CD1c-positive myeloid dendritic cell (primary cell): ENCODE measurements around the gene EID2B.
A peak's percentile ranks its signal among the peaks of the same experiment; 100 is the strongest.

Source experiments
- DNase-seq: peaks from one replicate; pipeline ENCODE4 v3.0.0-alpha.2; 2016; ENCODE audit errors: extremely low spot score

The EID2B gene

DNA sequence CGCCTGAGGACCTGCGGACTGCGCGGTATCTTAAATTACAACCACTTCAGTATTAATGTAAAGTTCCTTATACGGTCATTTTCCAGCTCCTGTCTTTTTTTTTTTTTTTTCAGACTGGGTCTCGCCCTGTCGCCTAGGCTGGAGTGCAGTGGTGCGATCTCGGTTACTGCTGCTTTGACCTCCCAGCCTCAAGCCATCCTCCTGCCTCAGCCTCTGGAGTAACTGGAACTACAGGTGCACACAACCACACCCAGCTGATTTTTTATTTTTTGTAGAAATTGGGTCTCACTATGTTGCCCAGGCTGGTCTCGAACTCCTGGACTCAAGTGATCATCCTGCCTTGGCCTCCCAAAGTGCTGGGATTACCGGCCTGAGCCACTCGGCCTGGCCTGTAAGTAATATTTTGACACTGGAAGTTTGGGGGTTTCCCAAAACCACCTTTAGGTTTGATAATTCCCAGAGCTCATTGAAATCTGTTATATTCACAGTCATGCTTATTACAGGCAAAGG is 406 bp upstream of the EID2B start:
- DNase-seq = no peak

DNA sequence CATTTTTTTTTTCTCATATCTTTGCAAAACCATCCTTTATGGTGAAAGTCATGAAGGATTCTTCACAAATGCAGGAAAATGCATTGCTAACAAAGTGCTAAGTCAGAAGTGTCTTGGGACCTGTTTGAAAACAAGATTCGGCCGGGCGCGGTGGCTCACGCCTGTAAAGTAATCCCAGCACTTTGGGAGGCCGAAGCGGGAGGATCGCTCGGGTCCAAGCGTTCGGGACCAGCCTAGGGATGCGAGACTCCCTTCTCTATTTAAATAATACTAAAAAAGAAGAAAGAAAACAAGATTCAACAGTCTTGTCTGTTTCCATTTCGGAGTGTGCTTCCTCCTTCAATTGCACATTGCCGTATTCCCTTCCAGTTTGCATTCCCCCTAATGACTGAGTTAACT is 819 bp downstream of the EID2B start:
- DNase-seq = no peak

DNA sequence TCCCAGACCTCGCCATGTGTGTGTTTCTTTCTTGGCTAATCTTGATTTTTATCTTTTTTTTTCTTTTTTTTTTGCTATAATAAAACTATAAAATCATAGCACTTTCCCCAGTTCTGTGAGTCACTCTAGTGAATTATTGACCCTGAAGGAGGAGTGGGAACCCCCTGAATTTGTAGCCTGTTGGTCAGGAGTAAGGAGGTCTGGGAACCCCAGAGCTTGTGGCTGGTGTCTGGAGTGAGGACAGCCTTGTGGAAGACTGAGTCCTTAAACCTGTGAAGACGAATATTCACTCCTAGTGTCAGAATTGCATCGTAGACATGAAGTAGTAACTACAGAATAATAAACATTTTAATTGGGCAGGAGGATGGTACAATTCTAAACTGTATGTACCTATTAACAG is 7.4 kb downstream of the EID2B start:
- DNase-seq = no peak

DNA sequence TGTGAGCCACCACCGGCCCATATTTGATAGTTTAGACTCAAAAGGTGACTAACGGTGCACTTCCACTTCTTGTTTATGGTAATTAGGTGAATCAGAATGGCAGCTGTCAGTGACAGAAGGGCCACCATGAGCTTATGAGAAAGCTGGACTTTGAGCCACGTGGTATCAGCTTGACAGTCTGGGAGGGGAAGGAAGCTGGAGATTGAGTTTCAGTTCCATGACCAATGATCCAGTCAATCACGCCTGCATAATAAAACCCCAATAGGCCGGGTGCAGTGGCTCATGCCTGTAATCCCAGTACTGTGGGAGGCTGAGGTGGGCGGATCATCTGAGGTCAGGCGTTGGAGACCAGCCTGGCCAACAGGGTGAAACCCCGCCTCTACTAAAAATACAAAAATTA is 8.2 kb downstream of the EID2B start:
- peak; percentile 95 for DNase-seq

DNA sequence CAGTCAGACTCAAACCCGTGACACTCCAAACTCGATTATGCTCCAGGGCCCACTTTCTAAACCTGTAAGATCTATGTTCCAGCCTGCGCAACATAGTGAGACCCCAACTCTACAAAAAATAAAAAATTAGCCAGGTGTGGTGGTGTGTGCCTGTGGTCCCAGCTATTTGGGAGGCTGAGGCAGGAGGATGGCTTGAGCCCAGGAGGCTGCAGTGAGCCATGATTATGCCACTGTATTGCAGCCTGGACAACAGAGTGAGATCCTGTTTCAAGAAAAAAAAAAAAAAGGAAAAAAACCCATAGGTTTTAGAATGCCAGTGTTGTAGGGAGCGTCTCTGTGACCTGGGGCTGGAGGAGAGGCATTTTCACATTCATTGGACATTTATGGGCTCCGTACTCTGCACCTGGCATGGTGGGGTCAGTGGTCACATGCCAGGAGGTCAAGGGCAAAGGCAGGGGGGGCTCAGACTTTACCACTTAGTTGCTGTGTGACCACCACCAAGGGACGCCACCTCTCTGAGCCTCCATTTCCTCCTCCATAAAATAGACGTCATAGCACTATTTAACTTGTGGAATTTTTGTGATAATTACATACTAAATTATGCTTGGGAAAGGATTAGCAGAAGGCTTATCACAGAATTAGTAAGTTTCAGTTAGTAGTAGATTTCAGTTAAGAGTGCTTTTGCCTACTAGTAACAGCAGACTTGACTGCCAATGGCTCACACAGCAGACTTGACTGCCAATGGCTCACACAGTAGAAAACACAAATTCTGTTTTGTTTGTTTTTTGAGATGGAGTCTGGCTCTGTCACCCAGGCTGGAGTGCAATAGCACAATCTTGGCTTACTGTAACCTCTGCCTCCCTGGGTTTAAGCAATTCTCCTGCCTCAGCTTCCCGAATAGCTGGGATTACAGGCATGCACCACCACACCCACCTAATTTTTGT is 11.8 kb downstream of the EID2B start:
- no peak for DNase-seq

DNA sequence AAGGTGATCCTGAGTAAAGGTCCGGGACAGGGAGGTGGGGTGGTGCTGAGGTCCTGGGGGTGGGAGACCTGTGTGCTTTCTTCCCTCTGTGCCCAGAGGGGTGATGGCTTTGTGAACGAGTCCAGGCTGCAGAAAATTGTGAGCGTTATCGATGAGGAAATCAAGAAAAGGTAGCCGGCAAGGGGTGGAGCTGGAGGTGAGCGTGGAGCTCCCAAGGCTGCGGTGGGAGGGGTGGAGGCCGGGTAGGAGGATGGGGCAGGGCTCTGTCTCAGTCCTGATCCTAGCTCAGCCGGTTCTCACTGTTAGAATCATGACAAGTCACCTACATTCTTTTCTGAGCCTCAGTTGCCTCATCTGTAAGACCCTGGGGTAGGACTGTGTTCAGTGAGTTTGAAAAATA is 13.7 kb downstream of the EID2B start:
- no peak for DNase-seq

DNA sequence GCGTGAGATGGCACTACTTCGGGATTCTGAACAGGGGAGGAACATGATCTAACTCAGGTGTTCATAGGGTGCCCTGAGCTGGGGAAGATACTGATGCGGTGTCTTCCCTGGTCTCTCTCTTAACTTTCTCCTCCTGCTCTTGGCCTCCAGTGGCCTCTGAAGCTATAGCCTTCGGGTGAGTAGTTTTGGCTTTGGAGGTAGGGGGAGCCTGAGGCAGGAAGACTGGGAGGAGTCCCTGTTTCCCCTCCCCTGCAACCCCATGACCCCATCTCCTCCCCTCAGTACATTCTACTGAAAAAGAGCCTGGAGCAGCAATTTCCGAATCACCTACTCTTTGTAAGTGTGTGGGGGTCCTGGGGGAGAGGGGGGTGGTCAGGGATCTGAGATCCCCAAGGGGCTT is 14.2 kb downstream of the EID2B start:
- DNase-seq = no peak

DNA sequence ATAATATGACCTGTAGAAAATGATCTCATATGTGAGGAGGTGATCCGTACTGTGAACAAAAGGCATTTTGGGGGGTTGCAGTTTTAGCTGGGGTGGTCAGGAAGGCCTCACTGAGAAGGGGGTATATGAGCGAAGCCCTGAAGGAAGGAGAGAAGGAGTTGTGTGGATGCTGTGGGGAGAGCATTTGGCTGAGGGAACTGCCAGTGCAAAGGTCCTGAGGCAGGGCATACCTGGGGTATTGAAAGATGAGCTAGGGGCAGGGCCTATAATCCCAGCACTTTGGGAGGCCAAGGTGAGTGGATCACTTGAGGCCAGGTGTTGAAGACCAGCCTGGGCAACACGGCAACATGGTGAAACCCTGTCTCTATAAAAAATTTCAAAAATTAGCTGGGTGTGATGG is 15.2 kb downstream of the EID2B start:
- DNase-seq = no peak

DNA sequence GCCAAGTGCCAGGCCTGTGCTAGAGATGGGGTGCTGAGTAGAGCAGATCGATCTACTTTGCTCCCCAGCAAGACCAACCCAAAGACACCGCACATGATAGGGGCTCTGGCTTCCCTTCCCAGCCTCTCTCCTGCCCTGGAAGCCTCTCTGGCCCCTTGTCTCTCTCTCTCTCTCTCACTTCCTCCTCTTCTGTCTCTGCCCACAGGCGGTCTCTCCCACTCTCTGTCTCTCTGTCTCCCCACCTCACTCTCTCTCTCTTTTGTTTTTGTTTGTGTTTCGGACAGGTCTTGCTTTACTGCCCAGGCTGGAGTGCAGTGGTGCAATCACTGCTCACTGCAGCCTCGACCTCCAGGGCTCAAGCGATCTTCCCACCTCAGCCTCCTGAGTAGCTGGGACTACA is 16.4 kb downstream of the EID2B start:
- DNase-seq = peak; percentile 43

DNA sequence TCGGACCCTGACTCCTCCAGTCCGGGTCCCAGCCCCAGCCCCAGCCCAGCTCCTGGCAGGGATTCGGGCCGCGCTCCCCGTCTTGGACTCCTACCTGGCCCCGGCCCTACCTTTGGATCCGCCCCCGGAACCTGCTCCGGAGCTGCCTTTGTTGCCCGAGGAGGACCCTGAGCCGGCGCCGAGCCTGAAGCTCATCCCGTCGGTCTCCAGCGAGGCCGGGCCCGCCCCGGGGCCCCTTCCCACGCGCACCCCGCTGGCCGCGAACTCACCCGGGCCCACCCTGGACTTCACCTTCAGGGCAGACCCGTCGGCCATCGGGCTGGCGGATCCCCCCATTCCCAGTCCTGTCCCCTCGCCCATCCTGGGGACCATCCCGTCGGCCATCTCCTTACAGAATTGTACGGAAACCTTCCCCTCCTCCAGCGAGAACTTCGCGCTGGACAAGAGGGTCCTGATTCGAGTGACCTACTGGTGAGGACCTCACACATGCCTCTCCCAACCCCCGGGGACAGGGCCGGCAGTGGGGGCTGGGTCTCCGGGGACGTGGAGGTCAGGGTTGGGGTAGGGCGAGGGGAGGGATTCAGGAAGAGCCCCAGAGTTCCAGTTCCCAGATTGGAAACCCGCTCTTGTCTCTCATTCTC is 17.0 kb downstream of the EID2B start:
- no peak for DNase-seq

DNA sequence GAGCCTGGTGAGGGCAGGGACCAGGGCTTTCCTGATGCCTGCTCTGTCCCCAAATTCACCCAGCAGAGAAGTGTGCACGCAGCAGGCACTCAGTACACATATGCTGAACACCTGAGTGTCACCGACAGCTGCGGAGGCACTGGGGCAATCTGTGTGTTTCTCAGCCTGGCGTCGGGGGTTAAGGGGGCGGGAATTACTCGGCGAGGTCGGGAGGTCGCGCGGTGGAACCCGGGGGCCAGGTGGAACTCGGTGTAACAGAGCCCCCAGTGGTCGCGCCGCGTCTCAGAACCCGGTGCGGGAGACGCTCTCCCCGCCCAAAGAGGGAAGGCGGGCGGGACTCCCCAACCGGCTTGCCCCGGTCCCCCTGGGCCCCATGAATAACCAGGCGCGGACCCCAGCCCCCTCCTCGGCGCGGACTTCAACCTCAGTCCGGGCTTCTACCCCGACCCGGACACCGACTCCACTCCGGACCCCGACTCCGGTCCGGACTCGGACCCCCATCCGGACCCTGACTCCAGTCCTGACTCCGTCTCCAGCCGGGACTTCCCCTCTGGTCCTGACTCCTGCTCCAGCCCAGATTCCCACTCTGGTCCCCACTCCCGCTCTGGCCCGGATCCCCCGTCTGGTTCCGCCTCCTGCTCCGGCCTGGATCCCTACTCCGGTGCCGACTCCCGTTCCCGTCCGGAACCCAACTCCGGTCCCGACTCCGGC is 17.7 kb downstream of the EID2B start, which contains the start of gene SELENOV:
Gene SELENOV, plus strand, starts transcription at position 300 of the 711 bp plus-strand sequence. Its CDS starts 74 bp downstream, at position 374.
- no peak for DNase-seq

DNA sequence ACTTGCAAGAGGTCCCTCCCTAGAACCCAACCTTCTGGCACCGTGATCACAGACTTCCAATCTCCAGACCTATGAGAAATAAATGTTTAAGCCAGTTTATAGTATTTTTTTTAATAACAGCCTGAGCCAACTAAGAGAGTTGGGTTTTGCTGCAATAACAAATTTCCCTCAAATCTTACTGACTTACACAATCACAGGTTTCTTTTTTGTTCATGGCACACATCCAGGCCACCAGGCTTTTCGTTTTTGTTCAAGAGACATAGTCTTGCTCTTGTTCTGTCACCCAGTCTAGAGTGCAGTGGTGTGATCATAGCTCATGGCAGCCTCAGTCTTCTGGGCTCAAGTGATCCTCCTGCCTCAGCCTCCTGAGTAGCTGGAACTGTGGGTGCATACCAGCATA is 19.7 kb downstream of the EID2B start:
- no peak for DNase-seq

DNA sequence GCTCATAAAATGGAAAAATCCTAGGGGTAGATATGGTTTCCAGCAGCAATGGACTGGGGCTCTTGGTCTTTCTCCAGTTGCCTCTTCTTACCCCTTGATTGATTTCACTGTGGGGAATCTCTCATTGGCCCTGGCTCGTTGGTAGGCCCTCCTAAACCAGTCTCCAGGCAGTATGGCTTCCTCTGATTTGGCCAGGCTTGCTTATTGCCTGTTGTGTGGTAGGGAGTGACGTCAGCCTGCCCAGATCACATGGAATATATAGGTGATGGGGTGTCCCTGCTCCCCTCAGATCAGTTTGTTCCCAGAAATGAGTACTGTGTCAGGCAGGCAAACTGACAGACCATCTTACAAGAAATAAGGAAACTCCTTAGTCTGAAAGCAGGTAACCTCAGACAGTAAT is 23.4 kb downstream of the EID2B start:
- no peak for DNase-seq

DNA sequence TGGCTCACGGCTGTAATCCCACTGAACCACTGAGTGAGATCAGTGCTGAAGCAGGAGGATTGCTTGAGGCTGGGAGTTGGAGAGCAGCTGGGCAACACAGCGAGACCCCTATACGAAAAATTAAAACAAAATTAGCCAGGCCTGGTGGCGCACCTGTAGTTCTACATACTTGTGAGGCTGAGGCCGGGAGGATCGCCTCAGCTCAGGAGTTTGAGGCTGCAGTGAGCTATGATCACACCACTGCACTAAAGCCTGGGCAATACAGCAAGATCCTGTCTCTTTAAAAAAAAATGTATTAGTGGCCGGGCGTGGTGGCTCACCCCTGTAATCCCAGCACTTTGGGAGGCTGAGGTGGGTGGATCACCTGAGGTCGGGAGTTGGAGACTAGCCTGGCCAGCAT is 24.0 kb downstream of the EID2B start:
- no peak for DNase-seq

DNA sequence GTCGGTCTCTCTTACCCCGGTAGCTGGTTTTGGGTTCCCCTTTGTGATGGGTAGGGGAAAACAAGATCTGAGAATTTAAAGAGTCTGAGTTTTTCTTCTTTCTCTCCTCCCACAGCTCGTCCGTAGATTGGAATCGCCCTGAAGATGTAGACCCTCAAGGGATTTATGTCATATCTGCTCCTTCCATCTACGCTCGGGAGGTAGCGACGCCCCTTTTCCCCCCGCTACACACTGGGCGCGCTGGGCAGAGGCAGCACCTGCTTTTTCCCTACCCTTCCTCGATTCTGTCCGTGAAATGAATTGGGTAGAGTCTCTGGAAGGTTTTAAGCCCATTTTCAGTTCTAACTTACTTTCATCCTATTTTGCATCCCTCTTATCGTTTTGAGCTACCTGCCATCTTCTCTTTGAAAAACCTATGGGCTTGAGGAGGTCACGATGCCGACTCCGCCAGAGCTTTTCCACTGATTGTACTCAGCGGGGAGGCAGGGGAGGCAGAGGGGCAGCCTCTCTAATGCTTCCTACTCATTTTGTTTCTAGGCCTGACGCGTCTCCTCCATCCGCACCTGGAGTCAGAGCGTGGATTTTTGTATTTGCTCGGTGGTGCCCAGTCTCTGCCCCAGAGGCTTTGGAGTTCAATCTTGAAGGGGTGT is 24.8 kb downstream of the EID2B start:
- no peak for DNase-seq

DNA sequence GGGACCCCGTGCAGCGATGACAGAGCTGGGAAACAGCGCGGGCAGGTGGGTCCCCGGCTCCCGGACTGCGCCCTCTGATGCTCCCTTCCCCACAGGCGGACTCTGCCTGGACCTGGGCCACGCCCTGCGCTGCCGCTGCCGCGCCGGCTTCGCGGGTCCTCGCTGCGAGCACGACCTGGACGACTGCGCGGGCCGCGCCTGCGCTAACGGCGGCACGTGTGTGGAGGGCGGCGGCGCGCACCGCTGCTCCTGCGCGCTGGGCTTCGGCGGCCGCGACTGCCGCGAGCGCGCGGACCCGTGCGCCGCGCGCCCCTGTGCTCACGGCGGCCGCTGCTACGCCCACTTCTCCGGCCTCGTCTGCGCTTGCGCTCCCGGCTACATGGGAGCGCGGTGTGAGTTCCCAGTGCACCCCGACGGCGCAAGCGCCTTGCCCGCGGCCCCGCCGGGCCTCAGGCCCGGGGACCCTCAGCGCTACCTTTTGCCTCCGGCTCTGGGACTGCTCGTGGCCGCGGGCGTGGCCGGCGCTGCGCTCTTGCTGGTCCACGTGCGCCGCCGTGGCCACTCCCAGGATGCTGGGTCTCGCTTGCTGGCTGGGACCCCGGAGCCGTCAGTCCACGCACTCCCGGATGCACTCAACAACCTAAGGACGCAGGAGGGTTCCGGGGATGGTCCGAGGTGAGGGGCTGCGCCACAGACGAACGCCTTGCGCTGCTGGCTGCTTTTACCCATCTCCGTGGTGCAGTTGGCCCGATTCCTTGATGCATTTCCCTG is 25.5 kb downstream of the EID2B start:
- peak; percentile 82 for DNase-seq

DNA sequence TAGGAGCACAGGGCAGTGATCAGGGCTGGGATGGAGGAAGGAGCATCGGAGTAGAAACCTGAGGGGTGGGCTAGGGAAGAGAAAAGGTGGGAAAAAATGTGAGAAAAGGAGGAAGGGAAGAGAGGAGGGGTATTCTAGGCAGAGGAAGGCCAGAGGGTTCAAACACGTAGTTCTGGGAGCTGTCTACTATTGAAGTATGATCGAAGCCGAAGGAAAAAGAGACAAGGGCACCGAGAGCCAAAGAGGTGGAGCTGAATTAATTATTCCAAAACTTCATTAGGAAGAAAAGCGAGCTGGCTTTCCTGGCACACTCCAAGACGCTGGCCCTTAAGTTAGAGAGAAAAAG is 26.1 kb downstream of the EID2B start:
- DNase-seq = no peak

DNA sequence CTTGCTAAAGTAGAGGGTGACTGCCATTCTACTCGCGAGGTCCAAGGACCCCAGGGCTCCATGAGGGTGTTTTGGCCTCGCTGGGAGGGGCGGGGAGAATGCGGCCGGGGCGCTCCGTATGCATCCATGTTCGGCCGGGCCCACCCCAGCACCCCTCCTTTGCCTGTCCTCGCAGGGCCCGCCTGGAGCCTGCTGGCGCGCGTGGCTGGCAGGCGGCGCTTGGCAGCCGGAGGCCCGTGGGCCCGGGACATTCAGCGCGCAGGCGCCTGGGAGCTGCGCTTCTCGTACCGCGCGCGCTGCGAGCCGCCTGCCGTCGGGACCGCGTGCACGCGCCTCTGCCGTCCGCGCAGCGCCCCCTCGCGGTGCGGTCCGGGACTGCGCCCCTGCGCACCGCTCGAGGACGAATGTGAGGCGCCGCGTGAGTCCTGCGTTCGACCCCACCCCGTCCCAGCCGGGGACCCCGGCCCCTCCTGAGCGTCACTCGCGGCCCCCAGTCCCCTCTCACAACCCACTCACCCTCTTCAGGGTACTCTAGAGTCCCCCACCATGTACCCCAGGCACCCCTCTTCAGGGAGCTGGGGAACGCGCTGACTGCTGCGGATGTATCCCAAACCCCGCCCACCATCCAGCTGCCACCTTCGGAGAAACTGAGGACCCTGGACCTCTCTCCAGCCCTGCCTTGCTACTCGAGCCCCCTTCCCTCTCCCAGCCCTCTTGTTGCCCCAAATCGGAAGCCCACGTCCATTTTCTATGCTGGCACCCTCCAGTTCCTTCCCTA is 29.8 kb downstream of the EID2B start:
- DNase-seq = peak; percentile 93

DNA sequence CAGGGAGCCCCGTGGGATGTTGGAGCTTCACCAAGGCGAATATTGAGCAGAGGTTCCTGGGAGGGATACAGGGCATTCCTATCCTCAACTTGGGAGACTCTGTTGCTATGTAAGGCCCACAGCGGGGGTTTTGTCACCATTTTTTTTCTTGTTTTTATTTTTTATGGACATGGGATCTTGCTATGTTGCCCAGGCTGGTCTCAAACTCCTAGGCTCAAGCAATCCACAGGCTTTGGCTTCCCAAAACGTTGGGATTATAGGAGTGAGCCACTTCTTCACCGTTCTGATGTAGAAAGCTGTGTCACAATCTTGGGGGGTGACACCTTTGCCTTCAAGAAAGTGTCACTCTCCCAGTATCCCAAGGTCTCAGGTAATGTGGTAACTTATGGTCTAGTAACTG is 31.3 kb downstream of the EID2B start:
- DNase-seq = no peak

DNA sequence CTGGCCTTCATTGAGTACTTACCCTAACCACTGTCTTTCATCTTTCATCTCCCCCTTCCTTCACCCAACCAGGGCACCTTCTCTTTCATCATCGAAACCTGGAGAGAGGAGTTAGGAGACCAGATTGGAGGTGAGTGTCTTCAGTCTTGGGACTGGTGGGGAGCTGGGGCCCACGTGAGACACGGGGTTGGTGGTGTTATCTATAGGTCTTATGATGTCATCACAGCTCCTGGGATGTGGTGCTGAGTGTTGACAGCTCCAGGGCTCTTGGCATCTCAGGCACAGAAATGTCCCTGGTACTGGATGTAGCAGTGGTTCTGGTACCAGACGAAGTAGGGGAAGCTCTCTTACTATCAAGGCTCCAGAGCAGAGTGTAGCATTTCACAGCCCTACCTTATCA is 32.1 kb downstream of the EID2B start:
- DNase-seq = no peak
